Suprapubic skin (tissue), 4 donors: ENCODE results near the gene PTPRM. TPM values are rescaled to one million over a fixed set of nuclear protein-coding genes. Genes with fewer than 3 reads are reported as not detected.

Source experiments
- DNase-seq, 2 donors: peaks; one replicate each; pipeline ENCODE4 v3.0.0-alpha.2; 2019; ENCODE audit warnings: low spot score in 2 of 2
- H3K27ac ChIP-seq: fragments of 200-600 bp; sonication (generic); one replicate; pipeline ENCODE4 v1.5.1; 2019
- H3K27me3 ChIP-seq: fragments of 200-600 bp; sonication (generic); one replicate; pipeline ENCODE4 v1.5.1; 2019
- H3K36me3 ChIP-seq: fragments of 200-600 bp; sonication (generic); one replicate; pipeline ENCODE4 v1.5.1; 2019
- H3K4me1 ChIP-seq: fragments of 200-600 bp; sonication (generic); one replicate; pipeline ENCODE4 v1.5.1; 2019
- H3K4me3 ChIP-seq: fragments of 200-600 bp; sonication (generic); one replicate; pipeline ENCODE4 v1.5.1; 2019; ENCODE audit warnings: mild to moderate bottlenecking
- H3K9me3 ChIP-seq: fragments of 200-600 bp; sonication (generic); one replicate; pipeline ENCODE4 v1.5.1; 2019
- CTCF ChIP-seq, 2 donors: fragments of 200-600 bp in 1 of 2; fragments of 450-650 bp in 1 of 2; sonication (generic) in 1 of 2; IDR thresholded peaks; one replicate each; pipeline ENCODE4 v1.5.1; 2016 to 2019; ENCODE audit warnings: antibody characterized with exemption in 2 of 2, mild to moderate bottlenecking in 1 of 2, moderate library complexity in 1 of 2
- EP300 ChIP-seq: sonication (generic); formaldehyde crosslinking; IDR thresholded peaks from one replicate; pipeline ENCODE4 v1.6.1; 2017; ENCODE audit warnings: antibody characterized with exemption
- POLR2A ChIP-seq, 2 donors: fragments of 450-650 bp; IDR thresholded peaks; one replicate each; pipeline ENCODE4 v1.6.1; 2017; ENCODE audit warnings: antibody characterized with exemption in 2 of 2, mild to moderate bottlenecking in 2 of 2, moderate library complexity in 2 of 2
- POLR2AphosphoS5 ChIP-seq, 3 donors: sonication (generic); formaldehyde crosslinking; IDR thresholded peaks; one replicate each; pipeline ENCODE4 v1.6.1; 2017; ENCODE audit warnings: antibody characterized with exemption in 3 of 3
- WGBS: methylation state at CpG from one replicate; pipeline ENCODE4 v1.1.5; 2018; 5-methylcytosine and 5-hydroxymethylcytosine counted together
- total RNA-seq, 4 donors: library from RNA; depleted of rRNA; stranded (reverse); fragments of >200 nt; gene quantifications; one replicate each; pipeline ENCODE4 v1.1.0, GENCODE V29; 2016

PTPRM gene
- total RNA-seq, 4 donors from 2014 or later = 19.8 to 73.7 (median 40.0) TPM

- no peak overlapping the region for H3K4me3 ChIP-seq
- no peaks in the 10 kb centered on the region for H3K36me3 ChIP-seq
- H3K9me3 ChIP-seq = no peaks in the 10 kb centered on the region
- no peak overlapping the region for H3K27ac ChIP-seq
- TF ChIP-seq POLR2AphosphoS5 (IDR thresholded peaks at IDR 0.05) (no peak), EP300 (no peak), CTCF (IDR thresholded peaks at IDR 0.05) (no peak), POLR2A (IDR thresholded peaks at IDR 0.05) (no peak)
- DNase-seq = no peak
- no peaks in the 10 kb centered on the region for H3K27me3 ChIP-seq
- H3K4me1 ChIP-seq = peaks cover 15% of the 10 kb centered on the region
- WGBS = 82% methylated on average over 7 of the region's 7 CpGs
Observed at GRCh38 chr18:7619676-7620075, 52.6 kb downstream of the PTPRM start.

GRCh38 chr18:7622721-7623120 lies 55.6 kb downstream of the PTPRM start:
- Histone ChIP-seq H3K27me3 (no peaks in the 10 kb centered on the region), H3K9me3 (no peaks in the 10 kb centered on the region), H3K36me3 (no peaks in the 10 kb centered on the region), H3K4me1 (peaks cover 15% of the 10 kb centered on the region), H3K4me3 (no peak overlapping the region), H3K27ac (no peak overlapping the region)
- TF ChIP-seq POLR2AphosphoS5 (IDR thresholded peaks at IDR 0.05) = no peak
- TF ChIP-seq EP300 = no peak
- TF ChIP-seq POLR2A (IDR thresholded peaks at IDR 0.05) = no peak
- TF ChIP-seq CTCF (IDR thresholded peaks at IDR 0.05) = no peak
- no peak for DNase-seq

GRCh38 chr18:7623681-7624080 lies 56.6 kb downstream of the PTPRM start:
- TF ChIP-seq POLR2AphosphoS5 (IDR thresholded peaks at IDR 0.05) = no peak
- TF ChIP-seq EP300 = no peak
- TF ChIP-seq POLR2A (IDR thresholded peaks at IDR 0.05) = no peak
- TF ChIP-seq CTCF (IDR thresholded peaks at IDR 0.05) = no peak
- no peak for DNase-seq
- H3K4me1 ChIP-seq = peaks cover 7% of the 10 kb centered on the region
- H3K9me3 ChIP-seq = no peaks in the 10 kb centered on the region
- no peak overlapping the region for H3K27ac ChIP-seq
- H3K36me3 ChIP-seq = no peaks in the 10 kb centered on the region
- 96% methylated on average over 1 of the region's 1 CpG for WGBS
- no peak overlapping the region for H3K4me3 ChIP-seq
- H3K27me3 ChIP-seq = no peaks in the 10 kb centered on the region

GRCh38 chr18:7624697-7625096 lies 57.6 kb downstream of the PTPRM start:
- Histone ChIP-seq H3K4me3 (no peak overlapping the region), H3K36me3 (no peaks in the 10 kb centered on the region), H3K9me3 (no peaks in the 10 kb centered on the region), H3K27ac (no peak overlapping the region), H3K27me3 (no peaks in the 10 kb centered on the region), H3K4me1 (peaks cover 3% of the 10 kb centered on the region)
- DNase-seq = no peak
- 98% methylated on average over 6 of the region's 6 CpGs for WGBS
- TF ChIP-seq POLR2AphosphoS5 (IDR thresholded peaks at IDR 0.05) (no peak), POLR2A (IDR thresholded peaks at IDR 0.05) (no peak), EP300 (no peak), CTCF (IDR thresholded peaks at IDR 0.05) (no peak)

- Histone ChIP-seq H3K9me3 (no peaks in the 10 kb centered on the region), H3K27me3 (no peaks in the 10 kb centered on the region), H3K27ac (no peak overlapping the region), H3K4me1 (no peaks in the 10 kb centered on the region), H3K36me3 (no peaks in the 10 kb centered on the region), H3K4me3 (no peak overlapping the region)
- DNase-seq = no peak
- WGBS = 79% methylated on average over 4 of the region's 4 CpGs
- no peak for TF ChIP-seq EP300
- no peak for TF ChIP-seq CTCF (IDR thresholded peaks at IDR 0.05)
- no peak for TF ChIP-seq POLR2A (IDR thresholded peaks at IDR 0.05)
- TF ChIP-seq POLR2AphosphoS5 (IDR thresholded peaks at IDR 0.05) = no peak
Observed at GRCh38 chr18:7626175-7626921, 59.2 kb downstream of the PTPRM start.
